Spleen (tissue), 11 donors: Measurements from ENCODE around the gene SAMD8. TPM values are rescaled to one million over a fixed set of nuclear protein-coding genes. Genes with fewer than 3 reads are reported as not detected.

Source experiments
- DNase-seq: peaks from one replicate; pipeline ENCODE4 v3.0.0-alpha.2; 2020
- H3K27ac ChIP-seq, 8 donors: fragments of 200-600 bp; sonication (generic) in 7 of 8; 1 replicate in 4 of 8; 2 replicates in 4 of 8; pipeline versions ENCODE4 v1.5.0 to v1.8.0; 2016 to 2021; ENCODE audit warnings: inconsistent platforms in 4 of 8, mild to moderate bottlenecking in 4 of 8, moderate library complexity in 1 of 8
- H3K27me3 ChIP-seq, 7 donors: fragments of 200-600 bp; sonication (generic) in 6 of 7; replicated peaks in 1 of 7; 1 replicate in 4 of 7; 2 replicates in 3 of 7; pipeline versions ENCODE4 v1.5.0 to v1.8.0; 2016 to 2021; ENCODE audit warnings: inconsistent platforms in 3 of 7, mild to moderate bottlenecking in 1 of 7
- H3K36me3 ChIP-seq, 6 donors: fragments of 200-600 bp; sonication (generic) in 5 of 6; 1 replicate in 4 of 6; 2 replicates in 2 of 6; pipeline versions ENCODE4 v1.5.0 to v1.8.0; 2016 to 2021; ENCODE audit warnings: inconsistent platforms in 2 of 6
- H3K4me1 ChIP-seq, 6 donors: fragments of 200-600 bp; sonication (generic) in 5 of 6; 1 replicate in 3 of 6; 2 replicates in 3 of 6; pipeline versions ENCODE4 v1.5.0 to v1.8.0; 2016 to 2021; ENCODE audit warnings: inconsistent platforms in 3 of 6
- H3K4me3 ChIP-seq, 8 donors: fragments of 200-600 bp; sonication (generic) in 7 of 8; 1 replicate in 4 of 8; 2 replicates in 4 of 8; pipeline versions ENCODE4 v1.5.0 to v1.8.0; 2016 to 2021; ENCODE audit warnings: inconsistent platforms in 4 of 8, mild to moderate bottlenecking in 4 of 8, moderate library complexity in 2 of 8
- H3K9me3 ChIP-seq, 8 donors: fragments of 200-600 bp; sonication (generic) in 7 of 8; 1 replicate in 4 of 8; 2 replicates in 4 of 8; pipeline versions ENCODE4 v1.5.0 to v1.8.0; 2016 to 2021; ENCODE audit warnings: inconsistent platforms in 4 of 8
- CTCF ChIP-seq, 11 experiments: fragments of 200-600 bp in 7 of 11; fragments of 450-650 bp in 4 of 11; sonication (generic) in 4 of 11; IDR thresholded peaks in 8 of 11; conservative IDR thresholded peaks in 3 of 11; 1 replicate in 7 of 11; 2 replicates in 4 of 11; pipeline versions ENCODE4 v1.4.0 to v1.8.0; 2016 to 2021; ENCODE audit warnings: antibody characterized with exemption in 11 of 11, inconsistent platforms in 4 of 11, mild to moderate bottlenecking in 1 of 11
- POLR2A ChIP-seq, 3 donors: fragments of 450-650 bp; IDR thresholded peaks; one replicate each; pipeline ENCODE4 v1.5.1; 2017; ENCODE audit warnings: antibody characterized with exemption in 3 of 3, mild to moderate bottlenecking in 1 of 3
- POLR2AphosphoS5 ChIP-seq, 3 donors: sonication (generic); formaldehyde crosslinking; IDR thresholded peaks; one replicate each; pipeline ENCODE4 v1.5.1; 2017; ENCODE audit warnings: antibody characterized with exemption in 3 of 3
- WGBS, 5 donors: extraction: QIAGEN DNeasy Blood & Tissue Kit in 3 of 5; methylation state at CpG; one replicate each; pipeline versions ENCODE4 v1.1.5 to v1.1.7; 2013 to 2018; 5-methylcytosine and 5-hydroxymethylcytosine counted together
- intact Hi-C: fragments of 100-400 bp; cut with DNase I; formaldehyde crosslinking; loops from one replicate; pipeline ENCODE4 v1.15.0; 2023; ENCODE audit warnings: low total_unique reads
- polyA plus RNA-seq, 3 donors: library from polyadenylated mRNA; stranded (reverse); fragments of 200-250 nt; gene quantifications; one replicate each; pipeline ENCODE4 v1.2.1, GENCODE V29; 2013
- total RNA-seq, 7 donors: library from RNA; depleted of rRNA in 3 of 7; stranded (reverse); fragments of >200 nt in 3 of 7; fragmentation: NEBNext Ultra II Directional in 4 of 7; extraction: Animal tissue kit (Norgen Biotek cat#: 25700) in 4 of 7; gene quantifications; one replicate each; pipeline versions ENCODE4 v1.1.0 to v1.2.1, GENCODE V29; 2016 to 2021
- donor health status: healthy with polysubstance abuse.
- donor health status: DM: no; HTN: no; CAD: no; lungs with moderate emphysema.
- donor health status: DM: no; HTN: no; CAD: no.
- donor health status: Bipolar disorder and iron deficiency.
- donor health status: healthy.
- donor health status: DM: no; HTN: no; CAD: no.
- donor health status: DM: yes; HTN: yes; CAD: no.

SAMD8 gene
- total and polyA plus RNA-seq, 10 donors, result 4.1 to 35.1 (median 25.2) TPM

DNA sequence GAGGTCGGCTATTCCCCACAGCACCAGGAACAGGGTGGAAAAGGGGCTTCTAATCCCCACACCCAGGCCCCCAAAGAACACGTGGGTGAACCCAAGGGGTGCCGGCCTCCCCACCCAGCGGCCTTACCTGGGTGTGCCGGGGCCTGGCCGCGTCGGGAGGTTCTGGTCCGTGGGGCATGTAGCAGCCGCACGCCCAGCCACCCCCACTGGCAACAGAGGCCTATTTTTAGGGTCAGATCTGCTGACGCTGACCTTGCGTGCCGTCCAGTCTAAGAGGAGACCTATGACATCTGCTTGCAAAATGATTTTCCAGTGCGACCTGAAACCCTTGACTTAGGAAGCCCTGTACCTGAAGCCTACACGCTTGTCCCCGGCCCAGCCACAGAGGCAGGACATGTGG lies 38.0 kb upstream of the SAMD8 start:
- TF ChIP-seq CTCF (IDR thresholded peaks at IDR 0.05 in 8 of 11, conservative IDR thresholded peaks at IDR 0.05 in 3 of 11), result no peak
- no peak for TF ChIP-seq POLR2AphosphoS5 (IDR thresholded peaks at IDR 0.05)
- no peak for TF ChIP-seq POLR2A (IDR thresholded peaks at IDR 0.05)
- no peaks in the 10 kb centered on the region for H3K27me3 ChIP-seq
- no peak overlapping the region for H3K27ac ChIP-seq
- no peak for DNase-seq
- intact Hi-C loops, result no loop called here
- 88 to 97% (median 95%) methylated on average over 4 to 17 of the region's 17 CpGs for WGBS, 5 donors
- peaks cover 0 to 4% (median 0%) of the 10 kb centered on the region in 6 donors for H3K4me1 ChIP-seq
- no peaks in the 10 kb centered on the region for H3K36me3 ChIP-seq
- H3K4me3 ChIP-seq, result no peak overlapping the region
- no peaks in the 10 kb centered on the region for H3K9me3 ChIP-seq

- Histone ChIP-seq H3K4me1 (peaks cover 0 to 4% (median 0%) of the 10 kb centered on the region in 6 donors), H3K27me3 (no peaks in the 10 kb centered on the region), H3K4me3 (no peak overlapping the region), H3K9me3 (no peaks in the 10 kb centered on the region), H3K27ac (no peak overlapping the region), H3K36me3 (no peaks in the 10 kb centered on the region)
- no peak for DNase-seq
- 39 to 55% (median 49%) methylated on average over 2 of the region's 2 CpGs for WGBS, 5 donors
- no peak for TF ChIP-seq POLR2AphosphoS5 (IDR thresholded peaks at IDR 0.05)
- no peak for TF ChIP-seq POLR2A (IDR thresholded peaks at IDR 0.05)
- TF ChIP-seq CTCF (IDR thresholded peaks at IDR 0.05 in 8 of 11, conservative IDR thresholded peaks at IDR 0.05 in 3 of 11), result no peak
- intact Hi-C loops, result no loop called here
Measured at GRCh38 chr10:75074711-75075445, 36.6 kb upstream of the SAMD8 start.

- no peak for DNase-seq
- Histone ChIP-seq H3K4me1 (peaks cover 0 to 4% (median 0%) of the 10 kb centered on the region in 6 donors), H3K36me3 (no peaks in the 10 kb centered on the region), H3K27me3 (no peaks in the 10 kb centered on the region), H3K9me3 (peaks cover 0 to 5% (median 3%) of the 10 kb centered on the region in 8 donors), H3K4me3 (no peak overlapping the region), H3K27ac (no peak overlapping the region)
- intact Hi-C loops, result no loop called here
- WGBS, 5 donors, result 87 to 93% (median 91%) methylated on average over 6 of the region's 6 CpGs
- TF ChIP-seq POLR2A (IDR thresholded peaks at IDR 0.05) (no peak), CTCF (IDR thresholded peaks at IDR 0.05 in 8 of 11, conservative IDR thresholded peaks at IDR 0.05 in 3 of 11) (no peak), POLR2AphosphoS5 (IDR thresholded peaks at IDR 0.05) (no peak)
Measured at GRCh38 chr10:75076348-75076747, 35.1 kb upstream of the SAMD8 start.

DNA sequence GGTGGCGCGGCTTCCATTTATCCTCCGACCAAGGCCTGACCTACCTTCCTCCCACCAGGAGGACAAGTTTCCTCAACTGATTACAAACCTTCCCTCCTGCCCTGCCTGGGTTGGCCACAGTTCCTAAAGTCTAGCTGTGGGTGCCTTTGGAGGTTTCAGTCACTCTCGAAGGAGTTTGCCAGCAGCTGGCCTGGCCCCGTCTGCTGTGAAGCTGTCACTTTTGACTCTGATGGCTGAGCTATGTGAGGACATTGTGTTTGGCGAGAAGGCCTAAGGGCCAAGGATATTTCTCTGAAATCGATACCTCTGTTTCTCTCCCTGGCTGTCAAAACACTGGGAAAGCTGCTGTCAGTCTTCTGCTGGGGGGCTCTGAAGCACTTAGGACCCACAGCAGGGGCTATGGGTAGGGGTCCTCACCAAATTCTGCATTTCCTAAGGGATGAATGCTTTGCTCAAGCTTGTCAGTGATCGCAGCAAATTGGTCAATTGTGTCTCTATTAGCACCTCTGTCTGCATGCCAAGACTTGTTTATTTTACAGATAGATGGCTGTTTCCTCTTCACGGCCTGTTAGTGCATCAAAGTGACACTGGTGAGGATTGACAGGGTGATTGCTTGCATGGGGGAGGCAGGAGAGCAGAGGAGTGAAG lies 31.9 kb upstream of the SAMD8 start:
- no peak for DNase-seq
- WGBS, 5 donors, result 85 to 93% (median 89%) methylated on average over 9 of the region's 9 CpGs
- TF ChIP-seq POLR2A (IDR thresholded peaks at IDR 0.05) (no peak), POLR2AphosphoS5 (IDR thresholded peaks at IDR 0.05) (no peak), CTCF (IDR thresholded peaks at IDR 0.05 in 8 of 11, conservative IDR thresholded peaks at IDR 0.05 in 3 of 11) (no peak)
- no peak overlapping the region for H3K4me3 ChIP-seq
- H3K4me1 ChIP-seq, result peaks cover 0 to 3% (median 0%) of the 10 kb centered on the region in 6 donors
- intact Hi-C loops, result no loop called here
- no peaks in the 10 kb centered on the region for H3K27me3 ChIP-seq
- H3K27ac ChIP-seq, result no peak overlapping the region
- H3K36me3 ChIP-seq, result no peaks in the 10 kb centered on the region
- H3K9me3 ChIP-seq, result peaks cover 0 to 9% (median 8%) of the 10 kb centered on the region in 8 donors
